HG02571 (cell line): ENCODE data around the gene COL16A1.

Experiments
- ATAC-seq: cut with Tn5 transposase; IDR thresholded peaks from one replicate; pipeline ENCODE4 v1.9.1; 2021; ENCODE audit warnings: mild to moderate bottlenecking, moderate library complexity; ENCODE audit not compliant: unreplicated experiment

The COL16A1 gene

GRCh38 chr1:31650161-31651088 lies 53.4 kb downstream of the COL16A1 start:
- no peak for ATAC-seq

GRCh38 chr1:31648641-31649357 lies 55.0 kb downstream of the COL16A1 start:
- no peak for ATAC-seq

GRCh38 chr1:31648190-31648589 lies 55.6 kb downstream of the COL16A1 start:
- ATAC-seq: no peak

GRCh38 chr1:31647106-31647505 lies 56.7 kb downstream of the COL16A1 start:
- no peak for ATAC-seq

- no peak for ATAC-seq
Observed at GRCh38 chr1:31646259-31646960, 57.4 kb downstream of the COL16A1 start.

GRCh38 chr1:31645274-31645568 lies 58.6 kb downstream of the COL16A1 start:
- ATAC-seq: no peak

GRCh38 chr1:31644560-31645273 lies 59.1 kb downstream of the COL16A1 start, which contains the start of gene PEF1:
PEF1 (minus strand) TSS chr1:31644876; CDS start chr1:31644864, 12 bp downstream.
- peak; percentile 88 for ATAC-seq

GRCh38 chr1:31643976-31644559 lies 59.7 kb downstream of the COL16A1 start:
- no peak for ATAC-seq

- no peak for ATAC-seq
Observed at GRCh38 chr1:31642897-31643296, 60.9 kb downstream of the COL16A1 start.

GRCh38 chr1:31642366-31642765 lies 61.5 kb downstream of the COL16A1 start:
- no peak for ATAC-seq

- ATAC-seq: no peak
Observed at GRCh38 chr1:31640964-31641363, 62.9 kb downstream of the COL16A1 start.

GRCh38 chr1:31640179-31640578 lies 63.6 kb downstream of the COL16A1 start:
- no peak for ATAC-seq

GRCh38 chr1:31639543-31639942 lies 64.3 kb downstream of the COL16A1 start:
- ATAC-seq: no peak

GRCh38 chr1:31637915-31638673 lies 65.7 kb downstream of the COL16A1 start:
- no peak for ATAC-seq

GRCh38 chr1:31633117-31633516 lies 70.7 kb downstream of the COL16A1 start:
- no peak for ATAC-seq

GRCh38 chr1:31632649-31633048 lies 71.2 kb downstream of the COL16A1 start:
- no peak for ATAC-seq

- no peak for ATAC-seq
Observed at GRCh38 chr1:31628931-31629556, 74.8 kb downstream of the COL16A1 start.

- ATAC-seq: no peak
Observed at GRCh38 chr1:31627930-31628559, 75.8 kb downstream of the COL16A1 start.
